CD4-positive, alpha-beta T cell treated with Interleukin-21 for 1 hour (primary cell): ENCODE results near the gene FOXJ1.

Source experiments
- DNase-seq: peaks from one replicate; pipeline ENCODE4 v3.0.0-alpha.2; 2020

Gene FOXJ1

GRCh38 chr17:76090517-76091129 is 50.4 kb downstream of the FOXJ1 start:
- no peak for DNase-seq

- no peak for DNase-seq
Observed at GRCh38 chr17:76089680-76090516, 51.1 kb downstream of the FOXJ1 start.

DNA sequence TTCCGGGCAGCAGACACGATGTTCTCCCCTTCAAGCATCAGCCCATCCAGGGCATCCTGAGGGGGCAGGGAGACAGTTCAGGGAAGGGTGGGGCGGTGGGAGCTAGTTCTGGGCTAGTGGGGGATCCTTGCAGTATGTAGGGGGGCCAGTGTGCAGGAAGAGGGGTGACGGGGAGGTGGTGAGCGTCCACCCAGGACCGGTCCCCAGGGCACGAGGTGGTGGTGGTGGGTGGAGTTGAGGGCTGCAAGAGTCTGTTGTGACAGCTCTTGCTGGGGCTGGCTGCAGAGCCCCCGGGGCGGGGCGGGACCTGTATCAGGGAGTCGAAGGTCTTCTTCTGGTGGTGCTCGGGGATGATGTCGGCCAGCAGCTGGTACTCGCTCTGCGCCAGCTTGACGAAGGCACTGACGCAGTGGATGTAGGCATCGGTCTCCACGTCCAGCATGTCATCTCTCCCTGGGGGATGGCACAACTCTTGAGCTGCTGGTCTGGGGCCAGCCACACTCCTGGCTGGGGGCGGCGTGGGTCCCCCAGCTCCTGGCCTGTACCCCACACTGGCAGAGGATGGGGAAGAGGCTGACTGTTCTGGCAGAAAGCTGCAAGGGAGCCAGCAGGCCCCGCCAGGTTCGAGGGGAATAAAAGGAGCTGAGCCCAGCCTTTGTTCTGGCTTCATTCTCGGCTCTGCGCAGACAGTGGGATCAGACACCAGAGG is 52.0 kb downstream of the FOXJ1 start:
- DNase-seq: no peak

DNA sequence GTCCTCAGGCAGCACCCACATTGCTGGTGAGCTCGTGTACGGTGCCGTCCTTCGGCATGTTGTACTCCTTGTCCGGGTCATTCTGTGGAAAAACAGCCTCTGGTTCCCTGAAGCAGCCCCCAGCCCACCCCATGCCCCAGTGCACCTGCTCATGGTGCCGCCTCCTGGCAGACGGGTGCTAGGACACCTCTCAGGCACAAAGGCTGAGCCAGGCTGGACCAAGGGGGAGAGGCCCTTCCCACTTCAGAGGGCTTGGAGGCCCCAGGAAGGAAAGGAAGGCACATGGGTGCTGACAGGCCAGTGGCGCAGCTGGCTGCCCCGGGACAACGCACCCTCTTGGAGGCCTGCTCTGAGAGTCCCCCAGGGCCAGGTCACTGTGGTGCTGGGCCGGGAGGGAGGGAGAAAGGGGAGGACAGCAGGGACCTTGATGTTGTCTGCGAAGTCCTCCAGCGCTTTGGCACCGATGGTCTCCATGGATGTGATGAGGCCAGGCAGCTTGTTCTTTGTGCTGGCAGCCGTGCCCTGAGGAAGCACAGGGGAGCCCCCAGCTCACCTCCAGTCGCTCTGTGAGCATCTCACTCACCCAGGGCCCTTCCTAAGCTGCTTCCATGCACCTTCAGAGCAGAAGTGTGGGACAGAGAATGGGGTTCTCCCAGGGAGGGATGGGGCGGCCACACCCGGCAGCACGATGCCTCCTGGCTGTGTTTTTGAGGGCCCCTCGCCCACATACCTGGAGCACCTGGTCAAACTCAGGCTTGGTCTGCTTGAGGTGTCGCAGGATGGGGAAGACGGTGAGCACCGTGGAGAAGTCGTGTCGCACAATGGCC is 52.8 kb downstream of the FOXJ1 start:
- DNase-seq: no peak

GRCh38 chr17:76087531-76087930 is 53.5 kb downstream of the FOXJ1 start:
- no peak for DNase-seq

GRCh38 chr17:76086384-76086783 is 54.7 kb downstream of the FOXJ1 start:
- DNase-seq: no peak
